CD4-positive, alpha-beta T cell (primary cell): ENCODE measurements around the gene MBOAT7. TPM values are rescaled to one million over a fixed set of nuclear protein-coding genes. Genes with fewer than 3 reads are reported as not detected.

ENCODE experiments used
- ATAC-seq: fragments of 200-7000 bp; cut with Tn5 transposase; one replicate; pipeline ENCODE4 v1.10.0; 2022; ENCODE audit warnings: mild to moderate bottlenecking; ENCODE audit not compliant: poor library complexity
- CTCF ChIA-PET: fragments of 350-600 bp; sonication (Branson Sonifier 250); formaldehyde crosslinking; loops from one replicate; lab custom pipeline; 2021; ENCODE audit warnings: antibody characterized with exemption, inconsistent platforms; lab: Charles Lee
- POLR2A ChIA-PET: fragments of 350-600 bp; sonication (Branson Sonifier 250); formaldehyde crosslinking; loops from one replicate; lab custom pipeline; 2021; ENCODE audit warnings: antibody characterized with exemption, inconsistent platforms; lab: Charles Lee
- DNase-seq, 14 experiments: peaks; one replicate each; pipeline ENCODE4 v3.0.0-alpha.2; 2013 to 2020; ENCODE audit warnings: mixed read lengths in 2 of 14
- H3K27ac ChIP-seq, 2 donors: one replicate each; pipeline versions ENCODE4 v1.5.1 to v1.7.0; 2013; ENCODE audit warnings: low read length in 2 of 2, low read depth in 1 of 2, mild to moderate bottlenecking in 1 of 2
- H3K27me3 ChIP-seq, 2 experiments: 1 replicate in 1 of 2; 2 replicates in 1 of 2; pipeline versions ENCODE4 v1.6.1 to v1.7.0; 2013; ENCODE audit warnings: low read length in 2 of 2, control low read depth in 1 of 2, mild to moderate bottlenecking in 1 of 2, moderate library complexity in 1 of 2; ENCODE audit not compliant: insufficient read depth in 2 of 2, control insufficient read depth in 1 of 2
- H3K36me3 ChIP-seq: one replicate; pipeline ENCODE4 v1.6.1; 2013; ENCODE audit warnings: low read length, control low read depth; ENCODE audit not compliant: insufficient read depth
- H3K4me1 ChIP-seq: one replicate; pipeline ENCODE4 v1.6.1; 2013; ENCODE audit warnings: low read length, control low read depth; ENCODE audit not compliant: insufficient read depth
- H3K4me3 ChIP-seq: one replicate; pipeline ENCODE4 v1.5.1; 2013; ENCODE audit warnings: mild to moderate bottlenecking, low read length, moderate library complexity
- H3K9me3 ChIP-seq, 2 experiments: 1 replicate in 1 of 2; 2 replicates in 1 of 2; pipeline versions ENCODE4 v1.6.1 to v1.7.0; 2013; ENCODE audit warnings: low read length in 2 of 2, mild to moderate bottlenecking in 2 of 2, control low read depth in 1 of 2, moderate library complexity in 1 of 2; ENCODE audit not compliant: control insufficient read depth in 1 of 2, insufficient read depth in 1 of 2
- H3K27ac Mint-ChIP-seq: one replicate; pipeline ENCODE4 v1.8.0; 2020; ENCODE audit warnings: mixed read lengths
- H3K27me3 Mint-ChIP-seq: one replicate; pipeline ENCODE4 v1.8.0; 2021; ENCODE audit warnings: mixed read lengths
- H3K36me3 Mint-ChIP-seq: one replicate; pipeline ENCODE4 v1.8.0; 2021; ENCODE audit warnings: low read depth, mixed read lengths
- H3K4me1 Mint-ChIP-seq: one replicate; pipeline ENCODE4 v1.8.0; 2021; ENCODE audit warnings: low read depth, mixed read lengths
- H3K4me3 Mint-ChIP-seq: one replicate; pipeline ENCODE4 v1.8.0; 2020; ENCODE audit warnings: mild to moderate bottlenecking, mixed read lengths
- H3K9me3 Mint-ChIP-seq: one replicate; pipeline ENCODE4 v1.8.0; 2020; ENCODE audit warnings: mixed read lengths
- intact Hi-C, 2 experiments: fragments of 100-400 bp; cut with DNase I in 1 of 2; cut with micrococcal nuclease in 1 of 2; formaldehyde crosslinking; loops; one replicate each; pipeline versions ENCODE4 v1.15.1 to v1.9.0; 2023 to 2025; cut with DNase I, micrococcal nuclease
- total RNA-seq, 174 experiments: library from RNA in 2 of 174; stranded (reverse) in 2 of 174; gene quantifications; one replicate each; pipeline ENCODE4 v1.2.3 and lab custom pipeline; 2021 to 2026
- TF ChIP-seq, protein P1 (sequence below): fragments of 200-600 bp; IDR thresholded peaks from one replicate; pipeline ENCODE4 v1.8.0; 2022; ENCODE audit warnings: antibody characterized with exemption, mild to moderate bottlenecking

MBOAT7 gene
- total RNA-seq, 2 experiments from 2014 or later: 13.7 to 18.0 TPM

DNA sequence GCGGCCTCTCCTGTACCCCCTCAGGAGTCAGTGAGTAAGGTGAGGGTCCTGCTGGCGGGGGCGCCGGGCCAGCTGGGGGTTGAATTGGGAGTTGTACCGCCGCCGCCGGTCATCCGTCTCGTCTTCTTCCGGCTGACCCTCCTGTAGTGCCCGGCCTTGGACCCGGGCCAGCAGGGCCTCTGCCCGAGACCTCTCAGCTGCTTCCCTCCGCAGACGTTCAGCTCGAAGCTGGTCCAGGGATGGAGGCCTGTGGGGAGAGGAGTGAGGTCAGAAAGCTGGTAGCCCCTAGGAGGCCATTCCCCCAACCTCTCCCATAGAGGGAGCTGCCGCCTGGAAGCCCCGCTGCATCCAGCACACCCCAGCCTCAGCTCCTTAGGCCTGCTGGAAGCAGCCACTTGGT lies 33.7 kb downstream of the MBOAT7 start:
- ATAC-seq (no peak), DNase-seq (no peak)
- Mint-ChIP-seq H3K4me3 (no peak overlapping the region), H3K4me1 (peaks cover 53% of the 10 kb centered on the region), H3K27me3 (no peaks in the 10 kb centered on the region), H3K36me3 (peaks cover 84% of the 10 kb centered on the region), H3K9me3 (no peaks in the 10 kb centered on the region), H3K27ac (peak overlapping the region; percentile 33)
- CTCF ChIA-PET: no interaction called here
- TF ChIP-seq, protein P1, sequence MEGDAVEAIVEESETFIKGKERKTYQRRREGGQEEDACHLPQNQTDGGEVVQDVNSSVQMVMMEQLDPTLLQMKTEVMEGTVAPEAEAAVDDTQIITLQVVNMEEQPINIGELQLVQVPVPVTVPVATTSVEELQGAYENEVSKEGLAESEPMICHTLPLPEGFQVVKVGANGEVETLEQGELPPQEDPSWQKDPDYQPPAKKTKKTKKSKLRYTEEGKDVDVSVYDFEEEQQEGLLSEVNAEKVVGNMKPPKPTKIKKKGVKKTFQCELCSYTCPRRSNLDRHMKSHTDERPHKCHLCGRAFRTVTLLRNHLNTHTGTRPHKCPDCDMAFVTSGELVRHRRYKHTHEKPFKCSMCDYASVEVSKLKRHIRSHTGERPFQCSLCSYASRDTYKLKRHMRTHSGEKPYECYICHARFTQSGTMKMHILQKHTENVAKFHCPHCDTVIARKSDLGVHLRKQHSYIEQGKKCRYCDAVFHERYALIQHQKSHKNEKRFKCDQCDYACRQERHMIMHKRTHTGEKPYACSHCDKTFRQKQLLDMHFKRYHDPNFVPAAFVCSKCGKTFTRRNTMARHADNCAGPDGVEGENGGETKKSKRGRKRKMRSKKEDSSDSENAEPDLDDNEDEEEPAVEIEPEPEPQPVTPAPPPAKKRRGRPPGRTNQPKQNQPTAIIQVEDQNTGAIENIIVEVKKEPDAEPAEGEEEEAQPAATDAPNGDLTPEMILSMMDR: no peak
- Histone ChIP-seq H3K9me3 (no peaks in the 10 kb centered on the region), H3K4me1 (peaks cover 65% of the 10 kb centered on the region), H3K27me3 (no peaks in the 10 kb centered on the region), H3K36me3 (peaks cover 74% of the 10 kb centered on the region), H3K4me3 (no peak overlapping the region), H3K27ac (peak overlapping the region in 1 of 2 donors; percentile 42)
- POLR2A ChIA-PET: interaction anchor here (2.0 to 7.7 kb wide), 3 partner anchors 18 to 40 kb away, joined by 6 to 144 read pairs (median 104); partner anchors contain the start of genes CNOT3, MBOAT7, PRPF31 and TFPT
- intact Hi-C loops: no loop called here

DNA sequence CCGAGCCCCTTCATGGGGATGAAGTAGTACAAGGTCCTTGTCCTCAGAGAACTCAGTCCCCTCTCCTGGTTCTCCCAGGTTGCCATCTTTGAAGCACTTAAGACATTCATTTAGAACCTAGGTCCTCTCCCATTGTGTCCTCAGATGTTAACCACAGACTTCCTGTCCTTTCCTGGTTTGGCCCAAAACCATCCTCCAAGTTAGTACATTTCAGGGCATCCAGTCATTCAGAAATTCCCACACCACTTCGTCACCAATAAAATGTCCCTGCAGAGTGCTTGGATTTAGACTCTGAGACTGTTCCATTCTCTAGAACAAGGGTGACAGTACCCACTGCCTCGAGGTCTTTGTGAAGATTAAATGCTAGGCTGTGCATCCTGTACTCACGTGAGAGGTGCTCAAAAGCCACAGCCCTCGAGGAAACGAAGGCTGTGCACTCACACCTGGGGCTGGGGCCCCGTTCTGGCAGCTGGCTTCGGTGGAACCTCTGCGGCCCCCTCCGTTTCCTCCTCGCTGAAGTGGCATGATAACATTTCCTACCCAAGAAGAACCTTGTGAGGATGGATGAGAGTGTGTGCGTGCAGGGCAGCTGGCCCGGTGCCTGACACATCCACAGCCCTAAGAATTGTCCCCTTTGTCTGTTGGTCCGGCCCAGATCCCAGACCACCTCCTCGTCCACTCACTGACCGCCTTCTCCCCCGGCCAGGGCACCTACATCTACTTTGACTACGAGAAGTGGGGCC lies 34.6 kb downstream of the MBOAT7 start:
- Histone ChIP-seq H3K36me3 (peaks cover 83% of the 10 kb centered on the region), H3K27me3 (no peaks in the 10 kb centered on the region), H3K9me3 (no peaks in the 10 kb centered on the region), H3K27ac (peak overlapping the region in 1 of 2 donors; percentile 42), H3K4me3 (no peak overlapping the region), H3K4me1 (peaks cover 57% of the 10 kb centered on the region)
- intact Hi-C loops: no loop called here
- ChIA-PET CTCF (no interaction called here), POLR2A (interaction anchor here (2.0 to 7.7 kb wide), 2 partner anchors 17 to 39 kb away, joined by 6 to 144 read pairs; partner anchors contain the start of genes CNOT3, PRPF31 and TFPT)
- DNase-seq: peak in 10 of 14 experiments; percentile 25 to 72 (median 53)
- peaks cover 45% of the 10 kb centered on the region for H3K4me1 Mint-ChIP-seq
- H3K9me3 Mint-ChIP-seq: no peaks in the 10 kb centered on the region
- ATAC-seq: peak; percentile 18
- H3K27me3 Mint-ChIP-seq: no peaks in the 10 kb centered on the region
- H3K27ac Mint-ChIP-seq: peak overlapping the region; percentile 83
- TF ChIP-seq, protein P1: no peak
- peak overlapping the region; percentile 84 for H3K4me3 Mint-ChIP-seq
- H3K36me3 Mint-ChIP-seq: peaks cover 91% of the 10 kb centered on the region

DNA sequence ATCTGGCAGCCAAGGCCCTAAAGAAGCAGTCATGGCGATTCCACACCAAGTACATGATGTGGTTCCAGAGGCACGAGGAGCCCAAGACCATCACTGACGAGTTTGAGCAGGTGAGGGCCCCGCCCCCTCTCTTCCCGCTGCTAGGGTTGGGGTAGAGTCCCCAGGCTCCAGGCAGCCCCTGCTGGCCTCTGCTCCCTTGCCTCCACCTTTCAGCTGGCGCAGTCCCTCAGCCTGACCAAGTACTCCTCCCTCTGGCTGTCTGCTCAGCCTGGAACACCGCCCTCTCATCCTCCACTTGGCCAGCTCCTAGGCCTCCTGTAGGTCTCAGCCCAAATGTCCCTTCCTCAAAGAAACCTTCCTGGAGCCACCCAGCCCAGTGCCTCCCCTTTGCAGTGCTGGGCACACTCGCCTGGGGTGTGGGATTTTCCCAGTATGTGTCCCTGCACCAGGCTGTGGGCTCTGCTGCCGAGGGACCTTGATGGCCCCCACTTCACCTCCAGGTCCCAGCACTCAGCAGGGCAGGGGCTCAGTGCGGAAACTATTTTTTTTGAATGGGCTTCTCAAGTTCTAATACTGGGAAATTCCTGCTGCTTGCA lies 35.6 kb downstream of the MBOAT7 start:
- intact Hi-C loops: no loop called here
- Histone ChIP-seq H3K9me3 (no peaks in the 10 kb centered on the region), H3K27me3 (no peaks in the 10 kb centered on the region), H3K36me3 (peaks cover 91% of the 10 kb centered on the region), H3K27ac (peak overlapping the region in 1 of 2 donors; percentile 17), H3K4me1 (peaks cover 53% of the 10 kb centered on the region), H3K4me3 (no peak overlapping the region)
- peak overlapping the region; percentile 83 for H3K27ac Mint-ChIP-seq
- no peak for DNase-seq
- ChIA-PET POLR2A (interaction anchor here (0.7 to 7.7 kb wide), 4 partner anchors 16 to 38 kb away, joined by 3 to 144 read pairs (median 4); partner anchors contain the start of genes CNOT3, MBOAT7, PRPF31 and TFPT), CTCF (no interaction called here)
- TF ChIP-seq, protein P1: no peak
- H3K4me1 Mint-ChIP-seq: peaks cover 37% of the 10 kb centered on the region
- no peak overlapping the region for H3K4me3 Mint-ChIP-seq
- no peak for ATAC-seq
- peaks cover 91% of the 10 kb centered on the region for H3K36me3 Mint-ChIP-seq
- H3K9me3 Mint-ChIP-seq: no peaks in the 10 kb centered on the region
- no peaks in the 10 kb centered on the region for H3K27me3 Mint-ChIP-seq
